HL-60 (cell line): ENCODE data around the gene MICAL2.

Source experiments
- GABPA ChIP-seq: IDR thresholded peaks from 2 replicates; pipeline ENCODE4 v1.6.1; 2012; ENCODE audit warnings: low read depth
- POLR2AphosphoS5 ChIP-seq: IDR thresholded peaks from 2 replicates; pipeline ENCODE4 v1.6.1; 2012; ENCODE audit warnings: low read depth
- SPI1 ChIP-seq: IDR thresholded peaks from 2 replicates; pipeline ENCODE4 v1.6.1; 2012; ENCODE audit warnings: low read depth, mild to moderate bottlenecking, borderline replicate concordance
- TF ChIP-seq, protein P1 (sequence below): IDR thresholded peaks from one replicate; pipeline ENCODE4 v1.5.1; 2011; ENCODE audit warnings: low read length, control low read depth, inconsistent platforms; ENCODE audit not compliant: insufficient read depth
- TF ChIP-seq, protein P2 (sequence below): IDR thresholded peaks from 2 replicates; pipeline ENCODE4 v1.6.1; 2012; ENCODE audit warnings: low read depth; ENCODE audit not compliant: insufficient replicate concordance

GRCh38 chr11:12209096-12209495, 98.7 kb downstream of the MICAL2 start:
- TF ChIP-seq, protein P1, sequence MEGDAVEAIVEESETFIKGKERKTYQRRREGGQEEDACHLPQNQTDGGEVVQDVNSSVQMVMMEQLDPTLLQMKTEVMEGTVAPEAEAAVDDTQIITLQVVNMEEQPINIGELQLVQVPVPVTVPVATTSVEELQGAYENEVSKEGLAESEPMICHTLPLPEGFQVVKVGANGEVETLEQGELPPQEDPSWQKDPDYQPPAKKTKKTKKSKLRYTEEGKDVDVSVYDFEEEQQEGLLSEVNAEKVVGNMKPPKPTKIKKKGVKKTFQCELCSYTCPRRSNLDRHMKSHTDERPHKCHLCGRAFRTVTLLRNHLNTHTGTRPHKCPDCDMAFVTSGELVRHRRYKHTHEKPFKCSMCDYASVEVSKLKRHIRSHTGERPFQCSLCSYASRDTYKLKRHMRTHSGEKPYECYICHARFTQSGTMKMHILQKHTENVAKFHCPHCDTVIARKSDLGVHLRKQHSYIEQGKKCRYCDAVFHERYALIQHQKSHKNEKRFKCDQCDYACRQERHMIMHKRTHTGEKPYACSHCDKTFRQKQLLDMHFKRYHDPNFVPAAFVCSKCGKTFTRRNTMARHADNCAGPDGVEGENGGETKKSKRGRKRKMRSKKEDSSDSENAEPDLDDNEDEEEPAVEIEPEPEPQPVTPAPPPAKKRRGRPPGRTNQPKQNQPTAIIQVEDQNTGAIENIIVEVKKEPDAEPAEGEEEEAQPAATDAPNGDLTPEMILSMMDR = no peak
- no peak for TF ChIP-seq POLR2AphosphoS5
- TF ChIP-seq, protein P2, sequence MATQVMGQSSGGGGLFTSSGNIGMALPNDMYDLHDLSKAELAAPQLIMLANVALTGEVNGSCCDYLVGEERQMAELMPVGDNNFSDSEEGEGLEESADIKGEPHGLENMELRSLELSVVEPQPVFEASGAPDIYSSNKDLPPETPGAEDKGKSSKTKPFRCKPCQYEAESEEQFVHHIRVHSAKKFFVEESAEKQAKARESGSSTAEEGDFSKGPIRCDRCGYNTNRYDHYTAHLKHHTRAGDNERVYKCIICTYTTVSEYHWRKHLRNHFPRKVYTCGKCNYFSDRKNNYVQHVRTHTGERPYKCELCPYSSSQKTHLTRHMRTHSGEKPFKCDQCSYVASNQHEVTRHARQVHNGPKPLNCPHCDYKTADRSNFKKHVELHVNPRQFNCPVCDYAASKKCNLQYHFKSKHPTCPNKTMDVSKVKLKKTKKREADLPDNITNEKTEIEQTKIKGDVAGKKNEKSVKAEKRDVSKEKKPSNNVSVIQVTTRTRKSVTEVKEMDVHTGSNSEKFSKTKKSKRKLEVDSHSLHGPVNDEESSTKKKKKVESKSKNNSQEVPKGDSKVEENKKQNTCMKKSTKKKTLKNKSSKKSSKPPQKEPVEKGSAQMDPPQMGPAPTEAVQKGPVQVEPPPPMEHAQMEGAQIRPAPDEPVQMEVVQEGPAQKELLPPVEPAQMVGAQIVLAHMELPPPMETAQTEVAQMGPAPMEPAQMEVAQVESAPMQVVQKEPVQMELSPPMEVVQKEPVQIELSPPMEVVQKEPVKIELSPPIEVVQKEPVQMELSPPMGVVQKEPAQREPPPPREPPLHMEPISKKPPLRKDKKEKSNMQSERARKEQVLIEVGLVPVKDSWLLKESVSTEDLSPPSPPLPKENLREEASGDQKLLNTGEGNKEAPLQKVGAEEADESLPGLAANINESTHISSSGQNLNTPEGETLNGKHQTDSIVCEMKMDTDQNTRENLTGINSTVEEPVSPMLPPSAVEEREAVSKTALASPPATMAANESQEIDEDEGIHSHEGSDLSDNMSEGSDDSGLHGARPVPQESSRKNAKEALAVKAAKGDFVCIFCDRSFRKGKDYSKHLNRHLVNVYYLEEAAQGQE = no peak
- no peak for TF ChIP-seq GABPA
- TF ChIP-seq SPI1 = no peak
